ENCODE data around the gene POF1B.

GRCh38 chrX:85327060-85327333 lies 52.5 kb downstream of the POF1B start:
- TF ChIP-seq CTCF (IDR thresholded peaks at IDR 0.05) (no peak), EP300 (IDR thresholded peaks at IDR 0.05) (no peak), POLR2A (IDR thresholded peaks at IDR 0.05) (no peak)

Measured in sigmoid colon (tissue), 4 donors.